Fibroblast of pulmonary artery (primary cell): ENCODE measurements around the gene ABHD18.
"Not testable (repeated sequence)": the region's sequence is repeated elsewhere in the genome, so short reads cannot be mapped to it uniquely, and the experiment has no call there.

ENCODE experiments used
- DNase-seq: peaks from one replicate; pipeline ENCODE4 v3.0.0-alpha.2; 2010; ENCODE audit warnings: low read depth
- H3K4me3 ChIP-seq: replicated peaks from 2 replicates; pipeline ENCODE4 v1.5.1; 2011; ENCODE audit warnings: low read depth, mild to moderate bottlenecking, control low read depth, low read length, moderate library complexity
- TF ChIP-seq, protein P1 (sequence below): IDR thresholded peaks from 2 replicates; pipeline ENCODE4 v1.5.1; 2011; ENCODE audit warnings: mild to moderate bottlenecking, control low read depth, low read length, inconsistent platforms; ENCODE audit errors: missing control alignments

The ABHD18 gene

DNA sequence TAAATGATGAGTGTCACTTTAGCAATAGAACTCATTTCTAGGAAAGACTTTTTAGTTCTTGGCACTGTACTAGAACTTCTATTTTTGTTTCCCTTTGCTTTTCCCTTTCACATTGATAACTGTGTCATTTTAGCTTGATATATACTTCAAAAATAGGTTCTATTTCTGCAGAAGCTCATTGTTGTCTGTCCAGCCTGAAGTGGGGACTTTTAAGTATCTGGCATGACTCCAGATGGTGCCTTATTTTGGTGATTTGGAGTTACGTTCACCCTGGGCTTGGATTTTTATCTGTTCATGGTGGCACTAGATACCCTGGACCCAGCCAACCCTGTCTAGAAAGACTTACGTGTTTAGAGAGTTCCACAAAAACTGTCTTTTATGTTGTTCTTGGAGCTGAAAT lies 3.4 kb downstream of the ABHD18 start:
- no peak overlapping the region for H3K4me3 ChIP-seq
- no peak for DNase-seq
- TF ChIP-seq, protein P1, sequence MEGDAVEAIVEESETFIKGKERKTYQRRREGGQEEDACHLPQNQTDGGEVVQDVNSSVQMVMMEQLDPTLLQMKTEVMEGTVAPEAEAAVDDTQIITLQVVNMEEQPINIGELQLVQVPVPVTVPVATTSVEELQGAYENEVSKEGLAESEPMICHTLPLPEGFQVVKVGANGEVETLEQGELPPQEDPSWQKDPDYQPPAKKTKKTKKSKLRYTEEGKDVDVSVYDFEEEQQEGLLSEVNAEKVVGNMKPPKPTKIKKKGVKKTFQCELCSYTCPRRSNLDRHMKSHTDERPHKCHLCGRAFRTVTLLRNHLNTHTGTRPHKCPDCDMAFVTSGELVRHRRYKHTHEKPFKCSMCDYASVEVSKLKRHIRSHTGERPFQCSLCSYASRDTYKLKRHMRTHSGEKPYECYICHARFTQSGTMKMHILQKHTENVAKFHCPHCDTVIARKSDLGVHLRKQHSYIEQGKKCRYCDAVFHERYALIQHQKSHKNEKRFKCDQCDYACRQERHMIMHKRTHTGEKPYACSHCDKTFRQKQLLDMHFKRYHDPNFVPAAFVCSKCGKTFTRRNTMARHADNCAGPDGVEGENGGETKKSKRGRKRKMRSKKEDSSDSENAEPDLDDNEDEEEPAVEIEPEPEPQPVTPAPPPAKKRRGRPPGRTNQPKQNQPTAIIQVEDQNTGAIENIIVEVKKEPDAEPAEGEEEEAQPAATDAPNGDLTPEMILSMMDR, result no peak

GRCh38 chr4:127970925-127971324 lies 5.7 kb downstream of the ABHD18 start:
- not testable (repeated sequence) for H3K4me3 ChIP-seq, DNase-seq

- DNase-seq, result no peak
- TF ChIP-seq, protein P1, result no peak
Observed at GRCh38 chr4:127975121-127975770, 10.0 kb downstream of the ABHD18 start.

GRCh38 chr4:127978930-127979329 lies 13.7 kb downstream of the ABHD18 start:
- H3K4me3 ChIP-seq, result no peak overlapping the region
- TF ChIP-seq, protein P1, result no peak
- no peak for DNase-seq

More at GRCh38 chr4:127975121-127975770, 10.0 kb downstream of the ABHD18 start:
- no peak overlapping the region for H3K4me3 ChIP-seq

GRCh38 chr4:127982445-127982844 lies 17.2 kb downstream of the ABHD18 start:
- TF ChIP-seq, protein P1, result no peak
- H3K4me3 ChIP-seq, result no peak overlapping the region

GRCh38 chr4:127985989-127986388 lies 20.8 kb downstream of the ABHD18 start:
- DNase-seq, result no peak
- TF ChIP-seq, protein P1, result no peak
- H3K4me3 ChIP-seq, result no peak overlapping the region

More at GRCh38 chr4:127982445-127982844, 17.2 kb downstream of the ABHD18 start:
- no peak for DNase-seq

- TF ChIP-seq, protein P1, result no peak
- no peak for DNase-seq
- H3K4me3 ChIP-seq, result no peak overlapping the region
Observed at GRCh38 chr4:127988638-127989037, 23.4 kb downstream of the ABHD18 start.
